Transverse colon (tissue), 3 donors: ENCODE measurements around the gene PPM1H.

Experiments
- EP300 ChIP-seq: sonication (generic); formaldehyde crosslinking; IDR thresholded peaks from one replicate; pipeline ENCODE4 v1.6.1; 2017; ENCODE audit warnings: antibody characterized with exemption, low read depth
- POLR2A ChIP-seq: fragments of 450-650 bp; IDR thresholded peaks from one replicate; pipeline ENCODE4 v1.6.1; 2016; ENCODE audit warnings: antibody characterized with exemption, mild to moderate bottlenecking, moderate library complexity
- TF ChIP-seq, protein P1 (sequence below), 5 experiments: fragments of 200-600 bp in 3 of 5; fragments of 450-650 bp in 2 of 5; sonication (generic) in 3 of 5; IDR thresholded peaks; 1 replicate in 2 of 5; 2 replicates in 3 of 5; pipeline ENCODE4 v1.5.1; 2016 to 2017; ENCODE audit warnings: antibody characterized with exemption in 5 of 5, inconsistent platforms in 3 of 5, mild to moderate bottlenecking in 2 of 5, moderate library complexity in 1 of 5

DNA sequence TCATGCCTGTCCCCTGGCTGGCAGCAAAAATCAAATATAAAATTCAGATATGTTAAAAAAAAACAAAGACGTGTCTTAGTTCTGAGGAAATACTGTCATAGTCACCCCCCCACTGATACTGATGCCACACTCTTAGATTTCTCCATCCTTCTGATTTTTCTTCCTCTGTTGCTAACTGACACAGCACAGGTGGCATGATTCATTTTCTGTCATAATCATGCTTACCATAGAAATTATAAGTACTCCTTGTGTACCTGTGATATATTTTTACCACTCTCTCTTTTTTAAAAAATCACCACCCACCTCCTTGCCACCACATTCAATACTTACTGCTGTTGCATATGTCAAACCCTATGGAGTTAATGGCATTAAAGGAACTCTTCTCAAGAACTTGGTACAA, 209.2 kb downstream of the PPM1H start:
- TF ChIP-seq, protein P1, sequence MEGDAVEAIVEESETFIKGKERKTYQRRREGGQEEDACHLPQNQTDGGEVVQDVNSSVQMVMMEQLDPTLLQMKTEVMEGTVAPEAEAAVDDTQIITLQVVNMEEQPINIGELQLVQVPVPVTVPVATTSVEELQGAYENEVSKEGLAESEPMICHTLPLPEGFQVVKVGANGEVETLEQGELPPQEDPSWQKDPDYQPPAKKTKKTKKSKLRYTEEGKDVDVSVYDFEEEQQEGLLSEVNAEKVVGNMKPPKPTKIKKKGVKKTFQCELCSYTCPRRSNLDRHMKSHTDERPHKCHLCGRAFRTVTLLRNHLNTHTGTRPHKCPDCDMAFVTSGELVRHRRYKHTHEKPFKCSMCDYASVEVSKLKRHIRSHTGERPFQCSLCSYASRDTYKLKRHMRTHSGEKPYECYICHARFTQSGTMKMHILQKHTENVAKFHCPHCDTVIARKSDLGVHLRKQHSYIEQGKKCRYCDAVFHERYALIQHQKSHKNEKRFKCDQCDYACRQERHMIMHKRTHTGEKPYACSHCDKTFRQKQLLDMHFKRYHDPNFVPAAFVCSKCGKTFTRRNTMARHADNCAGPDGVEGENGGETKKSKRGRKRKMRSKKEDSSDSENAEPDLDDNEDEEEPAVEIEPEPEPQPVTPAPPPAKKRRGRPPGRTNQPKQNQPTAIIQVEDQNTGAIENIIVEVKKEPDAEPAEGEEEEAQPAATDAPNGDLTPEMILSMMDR (IDR thresholded peaks at IDR 0.05) = no peak
- TF ChIP-seq POLR2A = no peak
- TF ChIP-seq EP300 = no peak
